Measurements from ENCODE around the gene FBLN5.

DNA sequence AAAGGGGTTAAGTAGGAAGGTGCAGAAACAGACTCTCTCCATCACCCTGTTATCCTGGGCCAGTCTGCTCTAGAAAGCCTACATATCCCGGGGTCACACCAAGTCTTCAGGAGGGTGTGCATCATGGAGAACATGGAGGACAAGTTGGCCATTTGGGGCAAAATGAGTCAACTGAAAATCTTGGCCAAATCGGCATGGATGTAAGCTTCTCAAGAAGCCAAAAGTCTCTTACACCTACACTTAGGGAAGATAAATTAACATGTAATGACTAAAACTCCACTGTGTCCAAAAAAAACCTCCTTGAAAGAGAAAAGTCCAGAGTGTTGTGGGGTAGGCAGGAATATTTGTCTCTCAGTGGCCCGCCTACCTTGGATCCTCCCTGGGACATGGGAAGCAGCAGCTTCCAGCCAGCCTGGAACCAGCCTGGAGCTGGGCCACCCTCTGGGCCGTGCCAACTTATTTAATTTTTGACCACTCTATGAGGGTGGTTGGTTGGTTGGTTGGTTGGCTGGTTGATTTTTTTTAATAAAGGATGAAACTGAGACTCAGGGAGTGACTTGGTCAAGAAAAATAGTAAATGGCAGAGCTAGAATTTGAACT lies 62.3 kb downstream of the FBLN5 start:
- TF ChIP-seq, protein P1, sequence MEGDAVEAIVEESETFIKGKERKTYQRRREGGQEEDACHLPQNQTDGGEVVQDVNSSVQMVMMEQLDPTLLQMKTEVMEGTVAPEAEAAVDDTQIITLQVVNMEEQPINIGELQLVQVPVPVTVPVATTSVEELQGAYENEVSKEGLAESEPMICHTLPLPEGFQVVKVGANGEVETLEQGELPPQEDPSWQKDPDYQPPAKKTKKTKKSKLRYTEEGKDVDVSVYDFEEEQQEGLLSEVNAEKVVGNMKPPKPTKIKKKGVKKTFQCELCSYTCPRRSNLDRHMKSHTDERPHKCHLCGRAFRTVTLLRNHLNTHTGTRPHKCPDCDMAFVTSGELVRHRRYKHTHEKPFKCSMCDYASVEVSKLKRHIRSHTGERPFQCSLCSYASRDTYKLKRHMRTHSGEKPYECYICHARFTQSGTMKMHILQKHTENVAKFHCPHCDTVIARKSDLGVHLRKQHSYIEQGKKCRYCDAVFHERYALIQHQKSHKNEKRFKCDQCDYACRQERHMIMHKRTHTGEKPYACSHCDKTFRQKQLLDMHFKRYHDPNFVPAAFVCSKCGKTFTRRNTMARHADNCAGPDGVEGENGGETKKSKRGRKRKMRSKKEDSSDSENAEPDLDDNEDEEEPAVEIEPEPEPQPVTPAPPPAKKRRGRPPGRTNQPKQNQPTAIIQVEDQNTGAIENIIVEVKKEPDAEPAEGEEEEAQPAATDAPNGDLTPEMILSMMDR (conservative IDR thresholded peaks at IDR 0.05): no peak
- TF ChIP-seq EZH2 (IDR thresholded peaks at IDR 0.05; ENCODE audit: low read depth): no peak

Measured in PC-9 (cell line).